Measurements from ENCODE around the gene ZNF491. TPM values are rescaled to one million over a fixed set of nuclear protein-coding genes. Genes with fewer than 3 reads are reported as not detected.

Gene ZNF491
- total and polyA plus RNA-seq, 9 of the 15 experiments (the other 6 are each of a cell fraction or from before 2014, with no cell fraction given), result 0.19 to 0.95 (median 0.39) TPM; not detected in 1

DNA sequence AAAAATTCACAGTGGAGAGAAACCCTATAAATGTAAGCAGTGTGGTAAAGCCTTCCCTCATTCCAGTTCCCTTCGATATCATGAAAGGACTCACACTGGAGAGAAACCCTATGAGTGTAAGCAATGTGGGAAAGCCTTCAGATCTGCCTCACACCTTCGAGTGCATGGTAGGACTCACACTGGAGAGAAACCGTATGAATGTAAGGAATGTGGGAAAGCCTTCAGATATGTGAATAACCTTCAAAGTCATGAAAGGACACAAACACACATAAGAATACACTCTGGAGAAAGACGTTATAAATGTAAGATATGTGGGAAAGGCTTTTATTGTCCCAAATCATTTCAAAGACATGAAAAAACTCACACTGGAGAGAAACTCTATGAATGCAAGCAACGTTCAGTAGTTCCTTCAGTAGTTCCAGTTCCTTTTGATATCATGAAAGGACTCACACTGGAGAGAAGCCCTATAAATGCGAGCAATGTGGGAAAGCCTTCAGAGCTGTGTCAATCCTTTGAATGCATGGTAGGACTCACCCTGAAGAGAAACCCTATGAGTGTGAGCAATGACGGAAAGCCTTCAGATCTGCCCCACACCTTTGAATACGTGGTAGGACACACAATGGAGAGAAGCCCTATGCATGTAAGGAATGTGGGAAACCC lies 34.1 kb downstream of the ZNF491 start (continued):
- TF ChIP-seq, protein P1, sequence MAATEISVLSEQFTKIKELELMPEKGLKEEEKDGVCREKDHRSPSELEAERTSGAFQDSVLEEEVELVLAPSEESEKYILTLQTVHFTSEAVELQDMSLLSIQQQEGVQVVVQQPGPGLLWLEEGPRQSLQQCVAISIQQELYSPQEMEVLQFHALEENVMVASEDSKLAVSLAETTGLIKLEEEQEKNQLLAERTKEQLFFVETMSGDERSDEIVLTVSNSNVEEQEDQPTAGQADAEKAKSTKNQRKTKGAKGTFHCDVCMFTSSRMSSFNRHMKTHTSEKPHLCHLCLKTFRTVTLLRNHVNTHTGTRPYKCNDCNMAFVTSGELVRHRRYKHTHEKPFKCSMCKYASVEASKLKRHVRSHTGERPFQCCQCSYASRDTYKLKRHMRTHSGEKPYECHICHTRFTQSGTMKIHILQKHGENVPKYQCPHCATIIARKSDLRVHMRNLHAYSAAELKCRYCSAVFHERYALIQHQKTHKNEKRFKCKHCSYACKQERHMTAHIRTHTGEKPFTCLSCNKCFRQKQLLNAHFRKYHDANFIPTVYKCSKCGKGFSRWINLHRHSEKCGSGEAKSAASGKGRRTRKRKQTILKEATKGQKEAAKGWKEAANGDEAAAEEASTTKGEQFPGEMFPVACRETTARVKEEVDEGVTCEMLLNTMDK (IDR thresholded peaks at IDR 0.05; ENCODE audit: borderline replicate concordance, insufficient read depth, low read depth, low read length, poor library complexity, severe bottlenecking), result no peak
- TF ChIP-seq MAFG (tag; conservative IDR thresholded peaks at IDR 0.05), result no peak
- peak; percentile 94 for TF ChIP-seq ZNF75A (CRISPR knock-in tag; IDR thresholded peaks at IDR 0.05)
- TF ChIP-seq CBX3 (IDR thresholded peaks at IDR 0.05; ENCODE audit: borderline replicate concordance in 1 of 2, low read length in 2 of 2), result peak; percentile 39 to 65; a peak in 2 of 3 replicates
- TF ChIP-seq CBX5 (IDR thresholded peaks at IDR 0.05; ENCODE audit: borderline replicate concordance, low read depth), result peak; percentile 82
- TF ChIP-seq TRIM28 (IDR thresholded peaks at IDR 0.05), result peak; percentile 95
- TF ChIP-seq, protein P2, sequence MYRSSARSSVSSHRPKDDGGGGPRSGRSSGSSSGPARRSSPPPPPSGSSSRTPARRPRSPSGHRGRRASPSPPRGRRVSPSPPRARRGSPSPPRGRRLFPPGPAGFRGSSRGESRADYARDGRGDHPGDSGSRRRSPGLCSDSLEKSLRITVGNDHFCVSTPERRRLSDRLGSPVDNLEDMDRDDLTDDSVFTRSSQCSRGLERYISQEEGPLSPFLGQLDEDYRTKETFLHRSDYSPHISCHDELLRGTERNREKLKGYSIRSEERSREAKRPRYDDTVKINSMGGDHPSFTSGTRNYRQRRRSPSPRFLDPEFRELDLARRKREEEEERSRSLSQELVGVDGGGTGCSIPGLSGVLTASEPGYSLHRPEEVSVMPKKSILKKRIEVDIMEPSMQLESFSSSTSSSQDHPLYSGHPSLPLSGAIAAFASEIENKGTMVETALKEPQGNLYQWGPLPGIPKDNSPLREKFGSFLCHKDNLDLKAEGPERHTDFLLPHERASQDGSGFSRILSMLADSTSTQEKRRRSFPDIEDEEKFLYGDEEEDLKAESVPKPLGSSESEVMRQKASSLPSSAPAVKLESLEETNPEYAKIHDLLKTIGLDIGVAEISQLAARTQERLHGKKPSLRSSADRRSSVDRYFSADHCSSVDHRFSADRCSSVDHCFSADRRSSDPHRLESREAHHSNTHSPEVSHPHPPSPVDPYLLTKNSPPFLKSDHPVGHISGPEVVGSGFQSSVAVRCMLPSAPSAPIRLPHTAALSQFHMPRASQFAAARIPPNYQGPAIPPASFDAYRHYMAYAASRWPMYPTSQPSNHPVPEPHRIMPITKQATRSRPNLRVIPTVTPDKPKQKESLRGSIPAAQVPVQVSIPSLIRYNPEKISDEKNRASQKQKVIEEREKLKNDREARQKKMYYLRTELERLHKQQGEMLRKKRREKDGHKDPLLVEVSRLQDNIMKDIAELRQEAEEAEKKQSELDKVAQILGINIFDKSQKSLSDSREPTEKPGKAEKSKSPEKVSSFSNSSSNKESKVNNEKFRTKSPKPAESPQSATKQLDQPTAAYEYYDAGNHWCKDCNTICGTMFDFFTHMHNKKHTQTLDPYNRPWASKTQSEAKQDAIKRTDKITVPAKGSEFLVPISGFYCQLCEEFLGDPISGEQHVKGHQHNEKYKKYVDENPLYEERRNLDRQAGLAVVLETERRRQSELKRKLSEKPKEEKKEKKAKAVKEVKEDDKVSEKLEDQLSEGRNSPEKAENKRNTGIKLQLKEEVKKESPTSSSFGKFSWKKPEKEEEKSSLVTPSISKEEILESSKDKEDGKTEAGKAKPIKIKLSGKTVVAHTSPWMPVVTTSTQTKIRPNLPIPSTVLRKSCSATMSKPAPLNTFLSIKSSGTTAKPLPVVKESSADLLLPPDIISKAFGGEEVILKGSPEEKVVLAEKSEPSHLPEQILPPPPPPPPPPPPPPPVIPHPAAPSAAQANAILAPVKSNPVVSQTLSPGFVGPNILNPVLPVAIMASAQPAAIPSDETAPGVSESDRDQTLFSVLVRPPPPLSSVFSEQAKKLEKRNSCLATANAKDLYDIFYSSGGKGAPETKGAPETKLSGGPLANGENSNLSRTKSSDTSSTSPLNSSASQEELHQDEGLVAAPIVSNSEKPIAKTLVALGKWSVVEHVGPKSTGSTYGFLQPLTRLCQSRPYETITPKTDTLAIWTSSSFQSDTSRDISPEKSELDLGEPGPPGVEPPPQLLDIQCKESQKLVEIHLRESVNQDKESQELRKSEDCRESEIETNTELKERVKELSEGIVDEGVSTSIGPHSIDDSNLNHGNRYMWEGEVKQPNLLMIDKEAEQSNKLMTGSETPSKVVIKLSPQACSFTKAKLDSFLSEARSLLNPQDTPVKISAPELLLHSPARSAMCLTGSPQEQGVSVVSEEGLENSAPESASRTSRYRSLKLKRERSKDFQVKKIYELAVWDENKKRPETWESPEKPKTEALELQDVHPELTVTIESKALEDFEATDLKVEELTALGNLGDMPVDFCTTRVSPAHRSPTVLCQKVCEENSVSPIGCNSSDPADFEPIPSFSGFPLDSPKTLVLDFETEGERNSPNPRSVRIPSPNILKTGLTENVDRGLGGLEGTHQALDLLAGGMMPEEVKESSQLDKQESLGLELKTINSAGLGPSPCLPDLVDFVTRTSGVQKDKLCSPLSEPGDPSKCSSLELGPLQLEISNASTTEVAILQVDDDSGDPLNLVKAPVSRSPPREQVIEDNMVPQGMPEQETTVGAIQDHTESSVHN (IDR thresholded peaks at IDR 0.05; ENCODE audit: borderline replicate concordance in 1 of 2, low read depth in 1 of 2), result no peak
- TF ChIP-seq RBM25 (IDR thresholded peaks at IDR 0.05; ENCODE audit: low read depth, low read length, severe bottlenecking), result peak; percentile 48
- TF ChIP-seq, protein P3, sequence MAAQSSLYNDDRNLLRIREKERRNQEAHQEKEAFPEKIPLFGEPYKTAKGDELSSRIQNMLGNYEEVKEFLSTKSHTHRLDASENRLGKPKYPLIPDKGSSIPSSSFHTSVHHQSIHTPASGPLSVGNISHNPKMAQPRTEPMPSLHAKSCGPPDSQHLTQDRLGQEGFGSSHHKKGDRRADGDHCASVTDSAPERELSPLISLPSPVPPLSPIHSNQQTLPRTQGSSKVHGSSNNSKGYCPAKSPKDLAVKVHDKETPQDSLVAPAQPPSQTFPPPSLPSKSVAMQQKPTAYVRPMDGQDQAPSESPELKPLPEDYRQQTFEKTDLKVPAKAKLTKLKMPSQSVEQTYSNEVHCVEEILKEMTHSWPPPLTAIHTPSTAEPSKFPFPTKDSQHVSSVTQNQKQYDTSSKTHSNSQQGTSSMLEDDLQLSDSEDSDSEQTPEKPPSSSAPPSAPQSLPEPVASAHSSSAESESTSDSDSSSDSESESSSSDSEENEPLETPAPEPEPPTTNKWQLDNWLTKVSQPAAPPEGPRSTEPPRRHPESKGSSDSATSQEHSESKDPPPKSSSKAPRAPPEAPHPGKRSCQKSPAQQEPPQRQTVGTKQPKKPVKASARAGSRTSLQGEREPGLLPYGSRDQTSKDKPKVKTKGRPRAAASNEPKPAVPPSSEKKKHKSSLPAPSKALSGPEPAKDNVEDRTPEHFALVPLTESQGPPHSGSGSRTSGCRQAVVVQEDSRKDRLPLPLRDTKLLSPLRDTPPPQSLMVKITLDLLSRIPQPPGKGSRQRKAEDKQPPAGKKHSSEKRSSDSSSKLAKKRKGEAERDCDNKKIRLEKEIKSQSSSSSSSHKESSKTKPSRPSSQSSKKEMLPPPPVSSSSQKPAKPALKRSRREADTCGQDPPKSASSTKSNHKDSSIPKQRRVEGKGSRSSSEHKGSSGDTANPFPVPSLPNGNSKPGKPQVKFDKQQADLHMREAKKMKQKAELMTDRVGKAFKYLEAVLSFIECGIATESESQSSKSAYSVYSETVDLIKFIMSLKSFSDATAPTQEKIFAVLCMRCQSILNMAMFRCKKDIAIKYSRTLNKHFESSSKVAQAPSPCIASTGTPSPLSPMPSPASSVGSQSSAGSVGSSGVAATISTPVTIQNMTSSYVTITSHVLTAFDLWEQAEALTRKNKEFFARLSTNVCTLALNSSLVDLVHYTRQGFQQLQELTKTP (IDR thresholded peaks at IDR 0.05; ENCODE audit: low read depth in 1 of 2, partially characterized antibody in 2 of 2), result peak in 1 of 2 experiments; percentile 65

Data from K562 (cell line).